Astrocyte of the spinal cord (primary cell): ENCODE results near the gene NFIC.
A peak's percentile ranks its signal among the peaks of the same experiment; 100 is the strongest.

ENCODE experiments used
- DNase-seq: peaks from one replicate; pipeline ENCODE4 v3.0.0; 2011; ENCODE audit warnings: low read depth, low spot score
- H3K4me3 ChIP-seq: 2 replicates; pipeline ENCODE4 v1.5.1; 2011; ENCODE audit warnings: low read depth, mild to moderate bottlenecking, low read length, moderate library complexity
- in situ Hi-C: cut with HindIII; loops from 2 replicates; pipeline ENCODE4 v1.10.0; 2017; ENCODE audit warnings: low sequenced_read_pairs
- TF ChIP-seq, protein P1 (sequence below): IDR thresholded peaks from 2 replicates; pipeline ENCODE4 v1.5.1; 2012; ENCODE audit warnings: low read depth, mild to moderate bottlenecking, low read length, inconsistent platforms

Gene NFIC

GRCh38 chr19:3401004-3401768 lies 34.8 kb downstream of the NFIC start:
- DNase-seq, result no peak
- H3K4me3 ChIP-seq, result no peak overlapping the region
- in situ Hi-C loops, result no loop called here
- TF ChIP-seq, protein P1, sequence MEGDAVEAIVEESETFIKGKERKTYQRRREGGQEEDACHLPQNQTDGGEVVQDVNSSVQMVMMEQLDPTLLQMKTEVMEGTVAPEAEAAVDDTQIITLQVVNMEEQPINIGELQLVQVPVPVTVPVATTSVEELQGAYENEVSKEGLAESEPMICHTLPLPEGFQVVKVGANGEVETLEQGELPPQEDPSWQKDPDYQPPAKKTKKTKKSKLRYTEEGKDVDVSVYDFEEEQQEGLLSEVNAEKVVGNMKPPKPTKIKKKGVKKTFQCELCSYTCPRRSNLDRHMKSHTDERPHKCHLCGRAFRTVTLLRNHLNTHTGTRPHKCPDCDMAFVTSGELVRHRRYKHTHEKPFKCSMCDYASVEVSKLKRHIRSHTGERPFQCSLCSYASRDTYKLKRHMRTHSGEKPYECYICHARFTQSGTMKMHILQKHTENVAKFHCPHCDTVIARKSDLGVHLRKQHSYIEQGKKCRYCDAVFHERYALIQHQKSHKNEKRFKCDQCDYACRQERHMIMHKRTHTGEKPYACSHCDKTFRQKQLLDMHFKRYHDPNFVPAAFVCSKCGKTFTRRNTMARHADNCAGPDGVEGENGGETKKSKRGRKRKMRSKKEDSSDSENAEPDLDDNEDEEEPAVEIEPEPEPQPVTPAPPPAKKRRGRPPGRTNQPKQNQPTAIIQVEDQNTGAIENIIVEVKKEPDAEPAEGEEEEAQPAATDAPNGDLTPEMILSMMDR, result no peak

- TF ChIP-seq, protein P1, result no peak
- no peak overlapping the region for H3K4me3 ChIP-seq
- no peak for DNase-seq
- in situ Hi-C loops, result no loop called here
Observed at GRCh38 chr19:3402631-3403443, 36.5 kb downstream of the NFIC start.

DNA sequence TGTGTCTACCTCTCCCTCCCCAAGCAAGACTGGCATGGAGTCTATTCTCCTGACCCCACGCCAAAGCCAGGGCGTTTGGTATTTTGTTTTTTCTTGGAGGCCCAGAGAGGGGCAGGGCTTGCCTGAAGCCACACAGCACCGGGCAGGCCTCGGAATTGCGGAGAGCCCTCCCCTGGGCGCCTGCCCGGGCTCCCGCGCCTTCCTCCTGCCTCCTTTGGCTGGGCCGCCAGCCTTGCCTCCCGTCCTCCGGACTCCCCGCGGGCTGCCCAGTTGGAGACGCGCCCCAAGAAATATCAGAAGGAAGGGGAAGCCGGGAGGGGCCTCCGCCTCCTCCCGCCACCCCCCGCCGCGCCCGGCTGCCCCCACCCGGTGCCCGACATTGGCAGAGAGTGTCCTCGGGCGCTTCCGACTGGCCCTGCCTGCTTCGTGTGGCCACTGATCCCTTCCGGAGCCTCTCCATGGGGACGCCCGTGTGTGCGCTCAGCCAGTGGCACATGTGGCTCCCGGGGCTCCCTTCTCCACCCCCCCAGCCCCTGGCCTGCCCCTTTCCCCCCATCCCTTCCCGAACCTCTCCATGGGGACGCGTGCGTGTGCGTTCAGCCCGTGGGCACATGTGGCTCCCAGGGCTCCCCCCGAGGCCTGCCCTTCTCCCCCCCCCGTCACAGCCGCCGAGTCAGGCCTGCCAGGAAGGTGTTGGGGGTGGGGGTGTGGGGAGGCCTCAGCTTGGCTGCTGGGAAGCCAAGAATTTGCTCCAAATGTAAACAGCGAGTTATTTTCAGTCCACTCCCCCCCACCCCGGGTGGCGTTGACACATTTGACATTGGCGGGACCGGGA lies 37.3 kb downstream of the NFIC start:
- peak; percentile 97 for DNase-seq
- in situ Hi-C loops, result no loop called here

DNA sequence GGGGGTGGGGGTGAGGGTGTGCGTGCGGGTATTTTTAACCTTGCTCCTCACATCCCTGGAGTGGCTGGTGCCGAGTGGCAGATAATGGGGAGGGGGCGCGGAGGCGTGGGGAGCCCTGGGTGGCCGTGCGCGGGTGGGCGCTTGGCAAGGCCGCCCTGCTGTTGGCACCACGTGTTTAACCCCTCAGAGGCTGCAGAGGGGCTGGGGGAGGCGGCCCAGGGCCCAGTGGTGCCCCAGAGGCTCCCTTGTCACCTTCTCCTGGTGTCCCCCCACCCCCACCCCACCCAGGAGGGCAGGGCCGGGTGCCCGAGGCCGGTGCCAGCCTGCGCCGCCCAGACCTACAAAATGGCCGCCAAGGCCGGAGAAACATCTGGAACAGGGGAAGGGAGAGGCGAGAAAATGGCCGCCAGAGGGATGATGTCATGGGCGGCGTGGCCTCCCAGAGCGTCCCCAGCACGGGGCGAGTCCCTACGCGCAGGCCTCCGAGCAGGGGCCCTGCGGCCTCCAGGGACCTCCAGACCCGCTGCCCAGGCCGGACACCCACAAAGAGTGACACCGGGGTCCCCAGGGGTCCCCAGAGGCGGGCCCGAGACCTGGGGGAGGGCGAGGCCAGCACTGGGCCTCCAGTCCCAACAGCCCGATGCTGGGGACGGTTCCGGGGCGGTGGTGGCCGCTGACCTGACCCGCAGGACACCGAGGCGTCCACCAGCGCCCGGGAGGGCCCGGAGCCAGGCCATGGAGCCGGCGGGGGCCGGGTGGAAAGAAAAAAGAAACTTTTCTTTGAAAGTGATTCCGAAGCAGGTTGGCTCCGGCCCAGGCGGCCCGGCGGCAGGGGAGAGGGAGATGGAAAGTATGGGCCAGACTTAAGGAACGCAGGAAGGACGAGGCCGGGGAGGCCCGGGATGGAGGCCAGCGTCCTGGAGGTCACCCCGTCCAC lies 38.2 kb downstream of the NFIC start:
- TF ChIP-seq, protein P1, result no peak
- H3K4me3 ChIP-seq, result peak overlapping the region; percentile 5
- in situ Hi-C loops, result no loop called here
- peak; percentile 90 for DNase-seq

More for the DNA sequence above, 37.3 kb downstream of the NFIC start:
- TF ChIP-seq, protein P1, result no peak
- H3K4me3 ChIP-seq, result no peak overlapping the region

DNA sequence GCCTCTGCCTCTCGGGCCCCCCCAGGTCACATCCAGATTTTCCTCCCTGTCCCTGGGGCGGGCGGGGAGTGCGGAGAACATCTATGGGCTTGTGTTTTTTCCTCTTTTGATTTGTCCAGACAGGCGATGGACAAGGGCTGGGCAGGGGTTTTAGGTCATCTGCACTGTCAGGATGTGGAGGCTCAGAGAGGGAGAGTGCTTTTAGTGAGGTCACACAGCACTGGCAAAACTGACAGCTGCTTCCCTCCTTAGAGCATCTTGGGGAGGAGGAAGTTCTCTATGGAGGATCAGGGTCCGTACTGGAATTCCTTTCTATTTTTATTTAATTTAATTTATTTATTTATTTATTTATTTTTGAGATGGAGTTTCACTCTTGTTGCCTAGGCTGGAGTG lies 38.9 kb downstream of the NFIC start:
- DNase-seq, result no peak
- H3K4me3 ChIP-seq, result no peak overlapping the region
- in situ Hi-C loops, result no loop called here
- TF ChIP-seq, protein P1, result no peak
